ENCODE results near the gene NRIP2. TPM values are rescaled to one million over a fixed set of nuclear protein-coding genes. Genes with fewer than 3 reads are reported as not detected.

Gene NRIP2
- total RNA-seq, 3 donors from 2014 or later = 0.64 to 2.2 (median 0.96) TPM

DNA sequence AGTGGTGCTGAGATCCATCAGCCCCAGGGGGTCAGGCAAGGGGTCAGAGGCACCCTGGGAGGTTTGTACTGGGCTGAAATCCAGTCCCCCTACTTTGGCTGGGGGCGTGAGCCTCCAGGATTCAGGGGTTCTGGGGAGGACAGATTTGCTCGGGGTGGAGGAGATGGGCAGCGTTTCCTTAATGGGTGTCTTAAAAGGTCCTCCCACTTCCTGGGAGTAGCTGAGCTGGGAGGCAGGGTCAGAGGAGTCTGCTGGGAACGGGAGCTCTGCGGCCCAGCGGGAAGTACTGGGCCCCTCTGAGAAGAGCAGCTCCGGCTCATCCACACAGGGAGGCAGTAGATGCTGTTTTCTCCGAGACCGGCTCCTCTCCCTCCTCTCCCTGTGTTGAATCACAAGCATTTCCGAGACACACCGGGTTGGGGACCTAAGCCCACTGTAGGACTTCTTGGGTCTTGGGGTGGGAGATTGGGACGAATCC is 24.1 kb upstream of the NRIP2 start:
- no peaks in the 10 kb centered on the region for H3K36me3 ChIP-seq (ENCODE audit: low read depth)
- intact Hi-C loops (cut with DNase I, micrococcal nuclease) = loop anchor here in 1 of 2 donors (5.0 kb wide), 1 partner anchor 183 kb away; no protein-coding TSS in a partner anchor

DNA sequence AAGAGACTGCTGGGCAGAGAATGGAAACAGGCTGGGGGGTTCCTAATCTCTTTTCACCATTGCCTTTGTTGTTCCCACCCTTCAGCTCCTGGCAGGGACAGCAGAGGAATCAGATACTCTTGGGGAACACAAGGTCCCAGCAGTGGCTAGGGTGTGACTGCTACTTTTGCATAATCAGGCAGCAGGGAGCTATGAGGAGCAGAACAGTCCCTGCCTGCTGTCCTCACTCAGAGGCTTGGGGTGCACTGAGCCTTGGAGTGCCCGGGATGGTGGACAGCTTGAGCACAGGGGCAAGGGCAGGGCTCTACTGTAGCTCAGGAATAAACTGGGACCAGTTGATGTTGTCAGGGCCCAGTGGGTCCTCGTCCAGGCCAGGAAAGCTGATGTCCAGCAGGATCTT is 23.5 kb upstream of the NRIP2 start:
- intact Hi-C loops (cut with DNase I, micrococcal nuclease) = loop anchor here in 1 of 2 donors (5.0 kb wide), 1 partner anchor 184 kb away; no protein-coding TSS in a partner anchor
- H3K36me3 ChIP-seq (ENCODE audit: low read depth) = no peaks in the 10 kb centered on the region
- no peak for ATAC-seq

More for the DNA sequence above, 24.1 kb upstream of the NRIP2 start:
- Histone ChIP-seq H3K4me3 (no peak overlapping the region), H3K4me1 (ENCODE audit: low read depth) (peaks cover 14% of the 10 kb centered on the region), H3K9me3 (no peaks in the 10 kb centered on the region)
- DNase-seq (no peak), ATAC-seq (no peak)
- TF ChIP-seq, protein P1, sequence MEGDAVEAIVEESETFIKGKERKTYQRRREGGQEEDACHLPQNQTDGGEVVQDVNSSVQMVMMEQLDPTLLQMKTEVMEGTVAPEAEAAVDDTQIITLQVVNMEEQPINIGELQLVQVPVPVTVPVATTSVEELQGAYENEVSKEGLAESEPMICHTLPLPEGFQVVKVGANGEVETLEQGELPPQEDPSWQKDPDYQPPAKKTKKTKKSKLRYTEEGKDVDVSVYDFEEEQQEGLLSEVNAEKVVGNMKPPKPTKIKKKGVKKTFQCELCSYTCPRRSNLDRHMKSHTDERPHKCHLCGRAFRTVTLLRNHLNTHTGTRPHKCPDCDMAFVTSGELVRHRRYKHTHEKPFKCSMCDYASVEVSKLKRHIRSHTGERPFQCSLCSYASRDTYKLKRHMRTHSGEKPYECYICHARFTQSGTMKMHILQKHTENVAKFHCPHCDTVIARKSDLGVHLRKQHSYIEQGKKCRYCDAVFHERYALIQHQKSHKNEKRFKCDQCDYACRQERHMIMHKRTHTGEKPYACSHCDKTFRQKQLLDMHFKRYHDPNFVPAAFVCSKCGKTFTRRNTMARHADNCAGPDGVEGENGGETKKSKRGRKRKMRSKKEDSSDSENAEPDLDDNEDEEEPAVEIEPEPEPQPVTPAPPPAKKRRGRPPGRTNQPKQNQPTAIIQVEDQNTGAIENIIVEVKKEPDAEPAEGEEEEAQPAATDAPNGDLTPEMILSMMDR (IDR thresholded peaks at IDR 0.05) = no peak

DNA sequence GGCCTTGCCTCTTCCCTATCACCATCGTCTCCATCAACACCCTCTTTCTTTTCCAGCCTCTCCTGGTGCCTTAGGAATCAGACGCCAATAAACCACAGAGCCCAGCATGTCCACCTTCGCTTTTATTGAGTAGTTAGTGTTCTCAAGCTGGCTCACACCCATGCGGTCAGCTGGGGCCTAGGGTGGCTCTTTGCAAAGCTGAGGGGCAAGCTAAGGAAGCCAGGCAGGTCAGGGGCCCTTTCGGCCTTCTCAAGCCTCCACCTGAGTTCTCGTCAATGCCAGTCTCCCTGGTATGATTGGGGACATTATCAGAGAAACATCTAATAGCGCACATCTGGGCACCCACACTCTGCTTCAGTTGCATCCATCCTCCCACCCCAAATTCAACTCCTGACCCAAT is 22.7 kb upstream of the NRIP2 start:
- intact Hi-C loops (cut with DNase I, micrococcal nuclease) = loop anchor here in 1 of 2 donors (5.0 kb wide), 1 partner anchor 185 kb away; no protein-coding TSS in a partner anchor
- H3K9me3 ChIP-seq = no peaks in the 10 kb centered on the region
- no peaks in the 10 kb centered on the region for H3K36me3 ChIP-seq (ENCODE audit: low read depth)
- H3K4me1 ChIP-seq (ENCODE audit: low read depth) = peaks cover 18% of the 10 kb centered on the region
- H3K4me3 ChIP-seq = no peak overlapping the region
- TF ChIP-seq, protein P1 (IDR thresholded peaks at IDR 0.05) = no peak
- no peak for DNase-seq
- ATAC-seq = no peak

More for the DNA sequence above, 23.5 kb upstream of the NRIP2 start:
- Histone ChIP-seq H3K9me3 (no peaks in the 10 kb centered on the region), H3K4me1 (ENCODE audit: low read depth) (peaks cover 18% of the 10 kb centered on the region), H3K4me3 (no peak overlapping the region)
- no peak for DNase-seq
- TF ChIP-seq, protein P1 (IDR thresholded peaks at IDR 0.05) = no peak

- DNase-seq (no peak), ATAC-seq (no peak)
- intact Hi-C loops (cut with DNase I, micrococcal nuclease) = loop anchor here in 1 of 2 donors (5.0 kb wide), 1 partner anchor 185 kb away; no protein-coding TSS in a partner anchor
- Histone ChIP-seq H3K4me1 (ENCODE audit: low read depth) (peaks cover 18% of the 10 kb centered on the region), H3K4me3 (no peak within 1 kb of the TSS), H3K9me3 (no peaks in the 10 kb centered on the region), H3K36me3 (ENCODE audit: low read depth) (no peaks in the 10 kb centered on the region)
- TF ChIP-seq, protein P1 (IDR thresholded peaks at IDR 0.05) = no peak
Observed at GRCh38 chr12:2857021-2857431, 22.2 kb upstream of the NRIP2 start, which contains the start of gene TEX52. TSS of gene TEX52 (minus strand) at chr12:2857039. CDS start at chr12:2857026, 13 bp downstream.

- ATAC-seq = no peak
Observed at GRCh38 chr12:2856051-2856450, 21.2 kb upstream of the NRIP2 start.

More at GRCh38 chr12:2856051-2856450, 21.2 kb upstream of the NRIP2 start:
- no peak for DNase-seq
- H3K36me3 ChIP-seq (ENCODE audit: low read depth) = no peaks in the 10 kb centered on the region
- no peaks in the 10 kb centered on the region for H3K9me3 ChIP-seq
- no peak overlapping the region for H3K4me3 ChIP-seq
- TF ChIP-seq, protein P1 (IDR thresholded peaks at IDR 0.05) = no peak
- intact Hi-C loops (cut with DNase I, micrococcal nuclease) = loop anchor here in 1 of 2 donors (5.0 kb wide), 1 partner anchor 186 kb away; no protein-coding TSS in a partner anchor
- H3K4me1 ChIP-seq (ENCODE audit: low read depth) = peaks cover 18% of the 10 kb centered on the region

Data from mucosa of descending colon (tissue), 3 donors.